B cell (primary cell): ENCODE results near the gene NTRK3. TPM values are rescaled to one million over a fixed set of nuclear protein-coding genes. Genes with fewer than 3 reads are reported as not detected.

Experiments used
- ATAC-seq: fragments of 200-7000 bp; cut with Tn5 transposase; one replicate; pipeline ENCODE4 v1.10.0; 2021; ENCODE audit warnings: low read depth, mild to moderate bottlenecking, moderate number of reproducible peaks, moderate library complexity
- CTCF ChIA-PET: fragments of 350-600 bp; sonication (Branson Sonifier 250); formaldehyde crosslinking; loops from one replicate; lab custom pipeline; 2021; ENCODE audit warnings: antibody characterized with exemption, inconsistent platforms; lab: Charles Lee
- POLR2A ChIA-PET: fragments of 350-600 bp; sonication (Branson Sonifier 250); formaldehyde crosslinking; loops from one replicate; lab custom pipeline; 2021; ENCODE audit warnings: antibody characterized with exemption; lab: Charles Lee
- DNase-seq: peaks from one replicate; pipeline ENCODE4 v3.0.0; 2013
- H2AFZ ChIP-seq: 2 replicates; pipeline ENCODE4 v1.6.1; 2012; ENCODE audit warnings: mild to moderate bottlenecking, low read depth, low read length; ENCODE audit not compliant: insufficient read depth, poor library complexity, severe bottlenecking
- H3K27ac ChIP-seq, 2 donors: 1 replicate in 1 of 2; 2 replicates in 1 of 2; pipeline ENCODE4 v1.5.1; 2012 to 2013; ENCODE audit warnings: low read length in 2 of 2, mild to moderate bottlenecking in 2 of 2, moderate library complexity in 1 of 2
- H3K27me3 ChIP-seq, 4 experiments: fragments of 200-600 bp in 1 of 4; sonication (generic) in 1 of 4; replicated peaks in 1 of 4; 1 replicate in 2 of 4; 2 replicates in 2 of 4; pipeline versions ENCODE4 v1.6.1 to v1.7.0; 2013 to 2016; ENCODE audit warnings: low read length in 3 of 4, mild to moderate bottlenecking in 2 of 4, mixed read lengths in 1 of 4, moderate library complexity in 1 of 4; ENCODE audit not compliant: insufficient read depth in 4 of 4, control insufficient read depth in 3 of 4; ENCODE audit errors: control extremely low read depth in 1 of 4
- H3K36me3 ChIP-seq, 2 experiments: replicated peaks in 1 of 2; 1 replicate in 1 of 2; 2 replicates in 1 of 2; pipeline versions ENCODE4 v1.6.1 to v1.7.1; 2013; ENCODE audit warnings: low read length in 1 of 2; ENCODE audit not compliant: insufficient read depth in 2 of 2, control insufficient read depth in 1 of 2; ENCODE audit errors: control extremely low read depth in 1 of 2, extremely low read depth in 1 of 2
- H3K4me1 ChIP-seq, 2 donors: fragments of 200-600 bp in 1 of 2; sonication (generic) in 1 of 2; 1 replicate in 1 of 2; 2 replicates in 1 of 2; pipeline versions ENCODE4 v1.5.1 to v1.6.1; 2013 to 2017; ENCODE audit warnings: low read length in 2 of 2; ENCODE audit not compliant: control insufficient read depth in 2 of 2, insufficient read depth in 2 of 2
- H3K4me2 ChIP-seq: replicated peaks from 2 replicates; pipeline ENCODE3; 2012; ENCODE audit warnings: mild to moderate bottlenecking, low read depth, low read length; ENCODE audit not compliant: poor library complexity, severe bottlenecking
- H3K4me3 ChIP-seq, 5 experiments: fragments of 200-600 bp in 1 of 5; sonication (generic) in 1 of 5; 1 replicate in 3 of 5; 2 replicates in 2 of 5; pipeline versions ENCODE4 v1.5.1 to v1.7.0; 2011 to 2016; ENCODE audit warnings: low read length in 4 of 5, mild to moderate bottlenecking in 4 of 5, low read depth in 2 of 5, control low read depth in 1 of 5, moderate library complexity in 1 of 5; ENCODE audit not compliant: insufficient read depth in 1 of 5; ENCODE audit errors: control extremely low read depth in 1 of 5, extremely low read depth in 1 of 5
- H3K79me2 ChIP-seq: fragments of 200-600 bp; sonication (generic); one replicate; pipeline ENCODE4 v1.6.0; 2016; ENCODE audit warnings: low read length; ENCODE audit not compliant: control insufficient read depth, insufficient read depth
- H3K9ac ChIP-seq: fragments of 200-600 bp; sonication (generic); 2 replicates; pipeline ENCODE4 v1.6.1; 2017; ENCODE audit warnings: mild to moderate bottlenecking, low read length, moderate library complexity
- H3K9me3 ChIP-seq, 3 donors: one replicate each; pipeline versions ENCODE4 v1.6.1 to v1.7.1; 2013; ENCODE audit warnings: low read length in 2 of 3; ENCODE audit not compliant: control insufficient read depth in 2 of 3, insufficient read depth in 1 of 3; ENCODE audit errors: control extremely low read depth in 1 of 3
- H4K20me1 ChIP-seq: 2 replicates; pipeline ENCODE4 v1.6.0; 2012; ENCODE audit warnings: mild to moderate bottlenecking, low read length; ENCODE audit not compliant: insufficient read depth, control insufficient read depth, poor library complexity, severe bottlenecking
- H3K27ac Mint-ChIP-seq: one replicate; pipeline ENCODE4 v1.8.0; 2021; ENCODE audit warnings: mixed read lengths
- H3K27me3 Mint-ChIP-seq: one replicate; pipeline ENCODE4 v1.8.0; 2021; ENCODE audit warnings: mixed read lengths
- H3K4me1 Mint-ChIP-seq: one replicate; pipeline ENCODE4 v1.8.0; 2021; ENCODE audit warnings: mixed read lengths
- H3K4me3 Mint-ChIP-seq: one replicate; pipeline ENCODE4 v1.8.0; 2021; ENCODE audit warnings: mixed read lengths
- H3K9me3 Mint-ChIP-seq: one replicate; pipeline ENCODE4 v1.8.0; 2022; ENCODE audit warnings: mixed read lengths; ENCODE audit not compliant: insufficient read depth
- EZH2 ChIP-seq: IDR thresholded peaks from 2 replicates; pipeline ENCODE4 v1.6.1; 2012; ENCODE audit warnings: borderline replicate concordance, low read depth, mild to moderate bottlenecking, moderate library complexity, low read length; ENCODE audit not compliant: insufficient read depth, poor library complexity, severe bottlenecking
- WGBS: methylation state at CpG from one replicate; pipeline ENCODE4 v1.1.5; 2013; ENCODE audit warnings: missing lambda C conversion rate; ENCODE audit not compliant: insufficient coverage; 5-methylcytosine and 5-hydroxymethylcytosine counted together
- intact Hi-C: fragments of 100-400 bp; cut with micrococcal nuclease; formaldehyde crosslinking; loops from one replicate; pipeline ENCODE4 v1.10.0; 2022
- polyA plus RNA-seq: library from polyadenylated mRNA; depleted of rRNA; stranded (reverse); fragments of >200 nt; gene quantifications from 2 replicates; pipeline ENCODE4 v1.2.3, GENCODE V29; 2012
- total RNA-seq, 2 donors: library from RNA; stranded (reverse); fragments of 120-200 nt in 1 of 2; gene quantifications; 1 replicate in 1 of 2; 2 replicates in 1 of 2; pipeline versions ENCODE4 v1.2.3 to v1.2.4, GENCODE V29; 2013 to 2022
- TF ChIP-seq, protein P1 (sequence below): fragments of 200-600 bp; IDR thresholded peaks from one replicate; pipeline ENCODE4 v1.8.0; 2022; ENCODE audit warnings: antibody characterized with exemption, mild to moderate bottlenecking

The NTRK3 gene
- total and polyA plus RNA-seq, 2 donors (not counting 1 experiment from before 2014, with no cell fraction given): not detected

DNA sequence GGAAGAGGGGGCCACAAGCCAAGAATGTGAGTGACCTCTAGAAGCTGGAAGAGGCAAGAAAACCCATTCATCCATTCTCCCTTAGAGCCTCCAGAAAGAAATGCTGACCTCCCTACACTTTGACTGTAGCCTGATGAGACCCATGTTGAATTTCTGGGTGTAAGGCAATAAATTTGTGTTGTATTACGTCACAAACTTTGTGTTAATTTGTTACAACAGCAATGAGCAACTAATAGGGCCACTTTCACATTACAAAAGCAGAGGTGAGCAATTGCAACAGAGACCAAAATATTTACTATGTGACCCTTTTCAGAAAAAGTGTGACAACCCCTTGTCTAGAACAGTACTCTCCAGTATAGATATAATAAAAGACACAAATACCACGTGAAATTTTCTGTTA, 101.2 kb downstream of the NTRK3 start:
- H3K4me1 ChIP-seq: no peaks in the 10 kb centered on the region
- no peak for DNase-seq
- no peak overlapping the region for H3K9ac ChIP-seq
- ATAC-seq: no peak
- Mint-ChIP-seq H3K9me3 (no peaks in the 10 kb centered on the region), H3K4me3 (no peak overlapping the region), H3K27me3 (no peaks in the 10 kb centered on the region), H3K27ac (no peak overlapping the region), H3K4me1 (no peaks in the 10 kb centered on the region)
- no CpG with 5 or more reads among the region's 2 CpGs for WGBS
- no peaks in the 10 kb centered on the region for H3K27me3 ChIP-seq
- ChIA-PET CTCF (no interaction called here), POLR2A (no interaction called here)
- H3K4me2 ChIP-seq: no peak overlapping the region
- H3K4me3 ChIP-seq: no peak overlapping the region
- no peak overlapping the region for H3K27ac ChIP-seq
- no peaks in the 10 kb centered on the region for H4K20me1 ChIP-seq
- H2AFZ ChIP-seq: no peak overlapping the region
- H3K9me3 ChIP-seq: no peaks in the 10 kb centered on the region
- TF ChIP-seq EZH2: no peak
- TF ChIP-seq, protein P1, sequence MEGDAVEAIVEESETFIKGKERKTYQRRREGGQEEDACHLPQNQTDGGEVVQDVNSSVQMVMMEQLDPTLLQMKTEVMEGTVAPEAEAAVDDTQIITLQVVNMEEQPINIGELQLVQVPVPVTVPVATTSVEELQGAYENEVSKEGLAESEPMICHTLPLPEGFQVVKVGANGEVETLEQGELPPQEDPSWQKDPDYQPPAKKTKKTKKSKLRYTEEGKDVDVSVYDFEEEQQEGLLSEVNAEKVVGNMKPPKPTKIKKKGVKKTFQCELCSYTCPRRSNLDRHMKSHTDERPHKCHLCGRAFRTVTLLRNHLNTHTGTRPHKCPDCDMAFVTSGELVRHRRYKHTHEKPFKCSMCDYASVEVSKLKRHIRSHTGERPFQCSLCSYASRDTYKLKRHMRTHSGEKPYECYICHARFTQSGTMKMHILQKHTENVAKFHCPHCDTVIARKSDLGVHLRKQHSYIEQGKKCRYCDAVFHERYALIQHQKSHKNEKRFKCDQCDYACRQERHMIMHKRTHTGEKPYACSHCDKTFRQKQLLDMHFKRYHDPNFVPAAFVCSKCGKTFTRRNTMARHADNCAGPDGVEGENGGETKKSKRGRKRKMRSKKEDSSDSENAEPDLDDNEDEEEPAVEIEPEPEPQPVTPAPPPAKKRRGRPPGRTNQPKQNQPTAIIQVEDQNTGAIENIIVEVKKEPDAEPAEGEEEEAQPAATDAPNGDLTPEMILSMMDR: no peak
- H3K36me3 ChIP-seq: no peaks in the 10 kb centered on the region
- intact Hi-C loops: no loop called here
- no peaks in the 10 kb centered on the region for H3K79me2 ChIP-seq

DNA sequence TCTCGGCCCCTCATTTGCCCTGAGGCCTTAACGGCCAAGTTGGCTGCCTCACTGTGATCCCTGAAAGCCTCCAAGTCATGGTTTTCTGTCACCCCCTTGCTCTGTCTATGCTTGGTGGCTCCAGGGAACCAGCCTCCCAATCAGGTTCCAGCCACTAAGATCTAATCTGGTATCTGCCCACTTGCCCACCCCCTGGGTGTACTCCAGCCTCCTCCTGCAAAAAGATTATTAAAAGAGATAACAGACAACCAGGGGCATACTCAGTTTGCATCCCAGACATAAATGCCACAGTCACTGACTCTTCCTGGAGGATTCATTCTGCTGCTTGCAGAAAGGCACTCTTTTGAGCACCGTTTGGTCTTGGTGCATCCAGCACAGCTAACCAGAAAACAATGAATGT, 103.9 kb downstream of the NTRK3 start:
- DNase-seq (no peak), ATAC-seq (no peak)
- no peak overlapping the region for H3K4me3 Mint-ChIP-seq
- no peaks in the 10 kb centered on the region for H3K4me1 Mint-ChIP-seq
- Histone ChIP-seq H2AFZ (no peak overlapping the region), H3K36me3 (no peaks in the 10 kb centered on the region), H3K9ac (no peak overlapping the region), H3K27ac (no peak overlapping the region), H3K27me3 (no peaks in the 10 kb centered on the region), H3K4me2 (no peak overlapping the region), H3K4me1 (no peaks in the 10 kb centered on the region), H3K9me3 (no peaks in the 10 kb centered on the region), H3K79me2 (no peaks in the 10 kb centered on the region), H3K4me3 (no peak overlapping the region), H4K20me1 (no peaks in the 10 kb centered on the region)
- TF ChIP-seq EZH2: no peak
- TF ChIP-seq, protein P1: no peak
- intact Hi-C loops: no loop called here
- POLR2A ChIA-PET: no interaction called here
- no peaks in the 10 kb centered on the region for H3K27me3 Mint-ChIP-seq
- CTCF ChIA-PET: no interaction called here
- H3K27ac Mint-ChIP-seq: no peak overlapping the region
- no peaks in the 10 kb centered on the region for H3K9me3 Mint-ChIP-seq
- 70% methylated on average over 3 of the region's 3 CpGs for WGBS
